Thymus (tissue), 11 donors: ENCODE results near the gene TIGD6. TPM values are rescaled to one million over a fixed set of nuclear protein-coding genes. Genes with fewer than 3 reads are reported as not detected.

ENCODE experiments used
- DNase-seq, 9 donors: peaks; one replicate each; pipeline ENCODE4 v3.0.0-alpha.2; 2013; ENCODE audit warnings: low spot score in 9 of 9, low read depth in 6 of 9, missing footprints in 1 of 9
- H3K27ac ChIP-seq, 2 donors: one replicate each; pipeline ENCODE4 v1.5.1; 2013; ENCODE audit warnings: control low read depth in 1 of 2, low read depth in 1 of 2, low read length in 1 of 2, mild to moderate bottlenecking in 1 of 2, moderate library complexity in 1 of 2
- H3K27me3 ChIP-seq, 2 donors: one replicate each; pipeline ENCODE4 v1.5.1; 2013; ENCODE audit warnings: low read length in 1 of 2; ENCODE audit not compliant: control insufficient read depth in 2 of 2, insufficient read depth in 1 of 2
- H3K36me3 ChIP-seq, 2 donors: one replicate each; pipeline ENCODE4 v1.5.1; 2013; ENCODE audit warnings: low read length in 1 of 2, mild to moderate bottlenecking in 1 of 2, moderate library complexity in 1 of 2; ENCODE audit not compliant: control insufficient read depth in 2 of 2, insufficient read depth in 2 of 2
- H3K4me1 ChIP-seq, 2 donors: one replicate each; pipeline ENCODE4 v1.5.1; 2013; ENCODE audit warnings: low read length in 2 of 2; ENCODE audit not compliant: control insufficient read depth in 2 of 2, insufficient read depth in 2 of 2
- H3K4me3 ChIP-seq, 2 donors: one replicate each; pipeline ENCODE4 v1.5.1; 2013; ENCODE audit warnings: low read length in 2 of 2, control low read depth in 1 of 2, mild to moderate bottlenecking in 1 of 2
- H3K9me3 ChIP-seq, 2 donors: one replicate each; pipeline ENCODE4 v1.5.1; 2013; ENCODE audit warnings: low read length in 1 of 2, mild to moderate bottlenecking in 1 of 2; ENCODE audit not compliant: control insufficient read depth in 2 of 2, insufficient read depth in 1 of 2
- WGBS: extraction: QIAGEN DNeasy Blood & Tissue Kit; methylation state at CpG from one replicate; pipeline ENCODE4 v1.1.7; 2013; 5-methylcytosine and 5-hydroxymethylcytosine counted together
- polyA plus RNA-seq: library from polyadenylated mRNA; stranded (reverse); fragments of 200-250 nt; gene quantifications from one replicate; pipeline ENCODE4 v1.2.3, GENCODE V29; 2013
- total RNA-seq: library from RNA; stranded (reverse); fragments of 120-200 nt; gene quantifications from one replicate; pipeline ENCODE4 v1.2.4, GENCODE V29; 2013
- donor health status: healthy.

The TIGD6 gene
- total and polyA plus RNA-seq, 2 donors = 3.5 to 4.1 TPM

DNA sequence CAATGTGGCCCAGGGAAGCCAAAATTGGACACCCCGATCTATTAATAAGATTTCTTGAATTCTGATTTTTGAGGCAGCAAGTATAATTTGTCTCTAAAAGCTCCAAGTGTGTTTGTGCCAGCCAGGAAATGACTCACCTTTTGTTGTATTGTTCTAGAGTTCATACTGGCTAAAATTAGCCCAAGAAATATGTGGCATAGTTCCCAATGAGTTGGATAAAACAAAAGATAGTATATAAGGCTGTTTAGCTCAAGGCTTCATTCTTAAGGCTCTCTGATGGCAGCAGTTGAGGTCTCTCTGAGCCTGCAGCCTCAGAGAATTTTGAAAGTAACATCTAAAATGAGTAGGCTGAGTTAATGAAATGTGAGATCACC lies 21.7 kb upstream of the TIGD6 start:
- DNase-seq = no peak
- Histone ChIP-seq H3K4me1 (no peaks in the 10 kb centered on the region), H3K9me3 (no peaks in the 10 kb centered on the region), H3K36me3 (peaks cover 44 to 90% of the 10 kb centered on the region in 2 donors), H3K27me3 (no peaks in the 10 kb centered on the region), H3K27ac (peak overlapping the region in 1 of 2 donors; percentile 21), H3K4me3 (no peak overlapping the region)
- WGBS = 89% methylated on average over 1 of the region's 1 CpG

DNA sequence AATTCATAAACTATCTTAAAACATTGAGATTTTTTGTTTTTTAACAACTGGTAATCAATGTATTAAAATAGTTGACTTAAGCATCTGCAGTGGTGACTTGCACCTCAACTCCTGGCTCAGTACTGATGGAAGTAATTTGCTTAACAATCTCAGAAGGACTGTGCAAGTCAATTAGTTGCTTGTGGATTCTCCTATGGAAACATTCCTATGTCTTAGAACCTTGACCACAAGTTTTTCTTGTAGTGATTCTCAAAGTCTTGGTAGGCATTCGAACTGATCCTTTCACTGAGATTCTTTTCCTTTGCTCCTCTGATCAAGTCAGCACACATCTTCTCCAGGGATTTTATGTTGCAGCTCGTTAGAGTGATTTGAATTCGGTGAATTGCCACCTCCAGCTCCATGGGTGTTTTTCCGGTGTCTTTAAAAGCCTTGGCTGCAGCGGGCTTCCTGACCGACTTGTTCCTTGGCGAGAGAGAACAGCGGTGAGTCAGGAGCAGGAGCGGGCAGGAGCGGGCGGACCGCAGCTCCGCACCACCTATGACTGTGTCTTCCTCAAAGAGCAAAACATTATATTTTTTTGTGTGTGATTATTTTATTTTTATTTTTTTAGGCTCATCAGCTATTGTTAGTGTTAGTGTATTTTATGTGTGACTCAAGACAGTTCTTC lies 21.2 kb upstream of the TIGD6 start:
- 98% methylated on average over 13 of the region's 13 CpGs for WGBS
- Histone ChIP-seq H3K27ac (no peak overlapping the region), H3K4me1 (no peaks in the 10 kb centered on the region), H3K36me3 (peaks cover 39 to 85% of the 10 kb centered on the region in 2 donors), H3K27me3 (no peaks in the 10 kb centered on the region), H3K4me3 (no peak overlapping the region), H3K9me3 (no peaks in the 10 kb centered on the region)
- no peak for DNase-seq

DNA sequence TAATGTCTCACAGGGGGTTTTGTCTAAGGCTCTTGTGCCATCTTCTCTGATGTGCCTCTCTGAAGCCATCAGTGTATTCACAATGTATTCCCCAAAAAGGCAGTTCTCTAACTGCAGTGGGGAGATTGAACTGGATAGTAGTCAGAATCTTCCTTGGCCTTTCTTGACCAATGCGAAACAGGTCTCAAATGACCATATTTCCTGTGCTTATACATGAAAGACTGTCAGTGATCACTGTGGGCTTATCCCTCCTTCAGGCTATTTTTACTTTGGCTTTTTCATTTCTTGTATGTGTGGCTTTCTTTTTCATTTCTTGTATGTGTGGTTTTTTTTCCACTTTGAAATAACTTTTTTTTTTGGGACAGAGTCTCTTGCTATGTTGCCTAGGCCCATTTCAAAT lies 19.8 kb upstream of the TIGD6 start:
- 96% methylated on average over 1 of the region's 1 CpG for WGBS
- Histone ChIP-seq H3K4me3 (no peak overlapping the region), H3K4me1 (no peaks in the 10 kb centered on the region), H3K36me3 (peaks cover 44 to 86% of the 10 kb centered on the region in 2 donors), H3K27me3 (no peaks in the 10 kb centered on the region), H3K27ac (no peak overlapping the region), H3K9me3 (peaks cover 1 to 5% of the 10 kb centered on the region in 2 donors)
- no peak for DNase-seq

DNA sequence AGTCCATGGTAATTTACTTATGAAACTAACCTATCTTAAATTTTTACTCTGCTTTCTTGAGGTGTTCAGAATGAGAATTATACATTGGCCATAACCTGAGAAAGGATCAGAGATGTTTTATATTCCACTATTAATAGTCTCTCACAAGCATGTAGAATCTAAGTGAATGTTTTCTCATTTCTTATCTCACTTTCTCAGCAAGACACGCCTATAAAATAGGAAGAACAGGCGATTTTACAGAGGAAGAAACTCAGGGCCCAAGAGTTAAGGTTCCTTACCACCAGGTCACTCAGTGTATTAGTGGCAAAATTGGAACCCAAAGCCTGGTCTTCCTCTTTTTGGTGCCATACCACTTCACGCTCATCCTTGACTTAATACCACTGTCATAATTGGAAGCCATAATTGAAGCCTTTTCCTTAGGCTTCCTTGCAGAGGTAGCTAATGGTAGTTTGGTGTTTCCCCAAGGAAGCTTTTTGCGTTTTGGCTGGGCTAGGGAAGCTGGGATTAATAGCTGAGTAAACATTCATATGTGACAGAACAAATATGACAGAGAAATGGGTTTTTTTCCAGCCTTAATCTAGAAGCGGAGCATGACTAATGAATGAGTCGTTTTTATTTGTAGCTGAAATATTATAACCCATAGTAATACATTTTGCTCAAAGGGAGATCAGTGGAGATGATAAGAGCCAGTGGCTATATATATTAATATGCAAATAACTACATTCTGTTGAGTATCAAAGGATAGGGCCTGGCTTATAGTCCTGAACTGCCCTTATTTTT lies 17.0 kb upstream of the TIGD6 start:
- Histone ChIP-seq H3K27ac (no peak overlapping the region), H3K4me1 (no peaks in the 10 kb centered on the region), H3K27me3 (no peaks in the 10 kb centered on the region), H3K9me3 (peaks cover 4 to 7% of the 10 kb centered on the region in 2 donors), H3K36me3 (peaks cover 45 to 84% of the 10 kb centered on the region in 2 donors), H3K4me3 (no peak overlapping the region)
- no peak for DNase-seq
- 96% methylated on average over 6 of the region's 6 CpGs for WGBS

DNA sequence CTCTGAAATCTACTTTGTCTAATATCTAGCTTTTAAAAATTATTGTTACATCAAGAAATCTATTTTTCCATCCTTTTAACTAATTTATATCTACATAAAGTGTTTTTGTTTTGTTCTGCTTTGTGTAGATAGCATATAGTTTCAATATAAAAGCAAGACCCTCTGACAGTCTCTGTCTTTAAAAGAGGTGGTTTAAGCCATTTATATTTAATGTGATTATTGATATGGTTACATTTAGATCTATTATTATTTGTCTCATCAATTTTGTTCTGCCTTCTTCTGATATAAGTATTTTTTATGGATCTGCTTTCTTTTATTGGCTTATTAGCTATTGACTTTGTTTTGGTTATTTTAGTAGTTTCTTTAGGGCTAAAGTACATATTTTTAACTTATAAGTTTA lies 16.1 kb upstream of the TIGD6 start:
- Histone ChIP-seq H3K27ac (no peak overlapping the region), H3K27me3 (no peaks in the 10 kb centered on the region), H3K4me3 (no peak overlapping the region), H3K4me1 (no peaks in the 10 kb centered on the region), H3K9me3 (peaks cover 4 to 7% of the 10 kb centered on the region in 2 donors), H3K36me3 (peaks cover 45 to 80% of the 10 kb centered on the region in 2 donors)
- DNase-seq = no peak

DNA sequence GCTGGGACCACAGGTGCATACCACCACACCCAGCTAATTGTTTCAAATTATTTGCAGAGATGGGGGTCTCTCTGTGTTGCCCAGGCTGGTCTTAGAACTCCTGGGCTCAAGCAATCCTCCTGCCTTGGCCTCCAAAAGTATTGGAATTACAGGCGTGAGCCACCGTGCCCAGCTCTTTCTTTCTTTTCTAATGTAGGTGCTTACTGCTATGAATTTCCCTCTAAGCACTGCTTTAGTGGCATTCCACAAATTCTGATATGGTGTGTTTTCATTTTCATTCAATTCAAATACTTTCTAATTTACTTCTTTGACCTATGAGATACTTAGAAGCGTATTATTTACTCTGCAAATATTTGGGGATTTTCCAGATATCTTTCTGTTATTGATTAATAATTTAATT lies 15.0 kb upstream of the TIGD6 start:
- Histone ChIP-seq H3K9me3 (peaks cover 4 to 7% of the 10 kb centered on the region in 2 donors), H3K27ac (no peak overlapping the region), H3K36me3 (peaks cover 47 to 81% of the 10 kb centered on the region in 2 donors), H3K27me3 (no peaks in the 10 kb centered on the region), H3K4me1 (no peaks in the 10 kb centered on the region), H3K4me3 (no peak overlapping the region)
- no peak for DNase-seq
- WGBS = 98% methylated on average over 3 of the region's 3 CpGs

DNA sequence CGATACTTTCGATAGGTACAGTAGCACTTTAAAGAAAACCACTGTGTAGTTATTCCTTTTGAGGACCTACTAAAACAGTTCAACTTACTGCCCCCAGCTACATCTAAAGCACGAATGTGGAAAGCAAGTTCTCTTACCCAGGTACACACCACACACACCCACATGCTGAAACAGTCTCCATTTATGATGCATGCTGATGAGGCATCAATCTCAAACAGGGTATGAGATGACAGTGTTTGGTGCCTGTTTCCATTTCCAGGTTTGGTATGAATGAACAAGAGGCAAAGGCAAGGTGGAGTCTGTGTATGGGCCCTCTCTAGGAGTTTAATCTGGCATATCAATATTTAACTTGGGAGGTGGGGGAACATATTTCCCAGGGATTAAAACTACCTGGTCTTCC lies 14.0 kb upstream of the TIGD6 start:
- 98% methylated on average over 3 of the region's 3 CpGs for WGBS
- DNase-seq = no peak
- Histone ChIP-seq H3K4me3 (no peak overlapping the region), H3K36me3 (peaks cover 50 to 81% of the 10 kb centered on the region in 2 donors), H3K9me3 (peaks cover 4 to 7% of the 10 kb centered on the region in 2 donors), H3K27me3 (no peaks in the 10 kb centered on the region), H3K4me1 (no peaks in the 10 kb centered on the region), H3K27ac (no peak overlapping the region)

DNA sequence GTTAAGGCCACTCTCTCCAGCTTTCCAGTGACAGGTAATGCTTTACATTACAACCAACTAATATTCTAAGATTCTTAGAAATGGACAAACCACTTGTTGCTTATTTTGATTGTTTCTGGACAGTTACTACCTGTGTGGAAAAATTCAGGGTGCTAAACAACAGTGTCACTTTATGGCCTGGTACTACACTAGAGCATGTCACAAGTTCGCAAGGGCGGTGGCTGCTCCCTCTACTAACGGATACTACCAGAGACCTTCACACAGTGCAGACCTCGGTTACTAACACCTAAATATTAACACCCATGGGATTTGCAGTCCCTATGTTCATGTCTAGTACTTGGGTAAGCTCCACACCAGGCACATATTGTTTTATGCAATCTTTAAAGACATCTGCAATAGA lies 13.5 kb upstream of the TIGD6 start:
- H3K4me1 ChIP-seq = no peaks in the 10 kb centered on the region
- H3K36me3 ChIP-seq = peaks cover 50 to 79% of the 10 kb centered on the region in 2 donors
- H3K27ac ChIP-seq = no peak overlapping the region
- H3K27me3 ChIP-seq = no peaks in the 10 kb centered on the region
- 97% methylated on average over 4 of the region's 4 CpGs for WGBS
- no peak overlapping the region for H3K4me3 ChIP-seq
- peaks cover 4 to 7% of the 10 kb centered on the region in 2 donors for H3K9me3 ChIP-seq
- DNase-seq = no peak

DNA sequence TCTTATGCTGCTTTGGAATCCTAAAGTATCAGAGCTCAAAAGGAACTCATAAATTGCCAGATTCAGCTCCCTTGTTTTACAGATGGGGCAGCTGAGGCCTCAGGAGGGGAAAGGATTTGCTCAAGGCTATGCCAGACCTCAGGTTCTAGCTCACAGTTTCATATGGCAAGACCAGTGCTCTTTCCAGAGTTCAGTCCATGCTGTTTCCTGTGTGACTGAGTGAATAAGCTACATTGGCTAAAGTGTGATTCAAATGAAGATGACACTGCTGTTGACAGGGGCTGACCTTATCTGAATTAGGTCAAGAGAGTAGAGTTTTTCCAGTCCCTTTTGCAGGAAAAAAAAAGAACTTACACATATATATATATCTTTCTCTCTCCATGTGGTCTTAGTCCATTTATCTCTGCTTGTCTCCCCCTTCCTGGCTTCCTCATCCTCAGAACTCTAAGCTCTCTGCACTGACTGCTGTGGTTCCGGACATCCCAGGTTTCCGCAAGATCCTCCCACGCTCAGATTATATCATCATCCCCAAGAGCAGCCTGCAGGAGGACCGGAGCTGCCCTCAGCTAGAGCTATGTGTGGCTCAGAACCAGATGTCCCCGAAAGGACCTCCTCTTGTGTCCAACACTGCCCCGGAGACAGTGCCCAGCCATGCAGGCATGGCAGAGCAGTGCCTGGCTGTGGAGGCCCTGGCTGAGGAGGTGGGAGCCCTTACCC lies 9.4 kb upstream of the TIGD6 start:
- H3K4me1 ChIP-seq = no peaks in the 10 kb centered on the region
- no peak for DNase-seq
- peaks cover 49 to 72% of the 10 kb centered on the region in 2 donors for H3K36me3 ChIP-seq
- no peak overlapping the region for H3K4me3 ChIP-seq
- H3K9me3 ChIP-seq = peaks cover 0 to under 1% of the 10 kb centered on the region in 2 donors
- H3K27me3 ChIP-seq = no peaks in the 10 kb centered on the region
- WGBS = 99% methylated on average over 6 of the region's 6 CpGs
- H3K27ac ChIP-seq = no peak overlapping the region
